Left colon (tissue), 2 donors: ENCODE results near the gene SHKBP1. TPM values are rescaled to one million over a fixed set of nuclear protein-coding genes. Genes with fewer than 3 reads are reported as not detected.

Source experiments
- ATAC-seq: fragments of 200-7000 bp; cut with Tn5 transposase; one replicate; pipeline ENCODE4 v1.9.1; 2020; ENCODE audit warnings: mild to moderate bottlenecking, moderate library complexity
- DNase-seq, 2 donors: peaks; one replicate each; pipeline ENCODE4 v3.0.0-alpha.2; 2020
- intact Hi-C, 2 donors: fragments of 100-400 bp; cut with DNase I in 1 of 2; cut with micrococcal nuclease in 1 of 2; formaldehyde crosslinking; loops; one replicate each; pipeline versions ENCODE4 v1.11.2 to v1.14.0; 2022; cut with DNase I, micrococcal nuclease
- total RNA-seq, 2 donors: library from RNA; stranded (reverse); fragmentation: NEBNext Ultra II Directional; extraction: Animal tissue kit (Norgen Biotek cat#: 25700); gene quantifications; one replicate each; pipeline ENCODE4 v1.2.1, GENCODE V29; 2021
- donor health status: DM: no; HTN: no; CAD: no.
- donor health status: DM: yes; HTN: yes; CAD: no.

The SHKBP1 gene
- total RNA-seq, 2 donors from 2014 or later, result 64.1 to 64.3 TPM

- intact Hi-C loops, result loop anchor here (5.0 to 10.0 kb wide), 2 partner anchors 62 to 134 kb away; no protein-coding TSS in a partner anchor
- ATAC-seq (peak; percentile 26), DNase-seq (peak in 1 of 2 donors; percentile 41)
Measured at GRCh38 chr19:40596608-40597328, 20.1 kb downstream of the SHKBP1 start.

- ATAC-seq (no peak), DNase-seq (no peak)
- intact Hi-C loops, result loop anchor here (5.0 to 10.0 kb wide), 2 partner anchors 63 to 135 kb away; no protein-coding TSS in a partner anchor
Measured at GRCh38 chr19:40597329-40597838, 20.7 kb downstream of the SHKBP1 start.

DNA sequence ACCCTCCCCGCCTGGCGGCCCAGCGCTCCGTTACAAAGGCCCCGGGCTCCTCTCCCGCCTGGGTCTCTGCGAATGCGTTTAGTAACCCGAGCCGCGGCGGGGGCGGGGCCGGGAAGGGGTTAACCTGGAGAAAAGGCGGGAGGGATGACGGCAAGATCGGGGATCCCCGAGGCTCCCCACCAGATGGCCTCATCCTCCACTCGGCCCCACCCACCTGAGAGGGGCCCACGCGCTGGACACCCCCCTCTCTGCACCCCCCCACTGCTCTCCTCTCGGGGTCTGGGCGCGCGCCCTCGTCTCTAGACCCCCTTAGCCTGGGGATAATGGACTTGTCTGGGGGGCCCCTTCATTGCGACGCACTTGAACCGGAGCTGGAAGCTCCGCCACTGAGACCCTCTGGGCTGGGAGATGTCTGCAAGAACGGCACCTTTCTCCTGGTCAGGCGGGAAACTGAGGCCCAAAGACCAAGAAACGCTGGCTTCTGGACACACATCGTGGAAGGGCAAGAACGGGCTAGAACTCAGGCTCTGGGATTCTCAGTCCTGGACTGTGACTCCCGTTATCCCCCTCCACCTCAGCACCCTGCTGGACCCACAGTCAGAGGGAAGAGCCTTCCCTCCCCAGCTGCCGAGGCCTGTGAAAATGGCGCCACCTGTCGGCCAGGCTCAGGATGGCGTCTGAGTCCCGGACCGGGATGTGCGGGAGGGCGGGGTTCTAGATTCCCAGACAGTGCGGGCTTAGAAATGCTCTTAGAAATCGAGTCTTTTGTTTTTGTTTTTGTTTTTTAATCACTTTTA is 21.6 kb downstream of the SHKBP1 start:
- DNase-seq (peak; percentile 75 to 91), ATAC-seq (peak; percentile 60)
- intact Hi-C loops, result loop anchor here (5.0 to 10.0 kb wide), 2 partner anchors 64 to 136 kb away; no protein-coding TSS in a partner anchor

- ATAC-seq (no peak), DNase-seq (no peak)
- intact Hi-C loops, result loop anchor here (5.0 to 10.0 kb wide), 2 partner anchors 64 to 137 kb away; no protein-coding TSS in a partner anchor
Measured at GRCh38 chr19:40598918-40599307, 22.2 kb downstream of the SHKBP1 start.

DNA sequence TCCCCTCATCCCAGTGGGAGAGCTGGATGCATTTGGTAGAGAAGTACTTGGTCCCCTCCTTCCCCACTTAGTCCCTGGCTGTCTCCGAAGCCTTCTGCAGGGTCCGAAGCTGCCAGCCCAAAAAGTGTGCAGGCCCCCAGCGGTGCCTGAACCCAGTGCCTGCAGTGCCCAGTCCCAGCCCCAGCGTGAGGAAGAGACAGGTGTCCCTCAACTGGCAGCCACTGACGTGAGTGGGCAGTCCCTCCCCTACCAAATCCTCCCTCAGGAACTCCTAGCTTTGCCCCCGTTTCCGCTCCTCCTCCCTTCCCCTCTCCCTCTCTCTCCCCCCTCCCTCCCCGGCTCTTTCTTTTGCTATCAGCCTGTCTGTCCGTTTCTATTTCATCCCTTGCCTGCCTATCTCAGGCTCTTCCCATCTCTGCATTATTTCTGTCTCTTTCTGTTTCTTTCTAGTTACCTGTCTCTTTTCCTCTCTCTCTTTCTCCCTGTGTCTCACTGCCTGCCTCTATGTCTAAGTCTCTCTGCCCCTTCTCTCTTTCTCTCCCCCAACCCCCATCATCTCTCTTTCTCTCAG is 22.7 kb downstream of the SHKBP1 start:
- no peak for DNase-seq
- intact Hi-C loops, result loop anchor here (5.0 to 10.0 kb wide), 2 partner anchors 65 to 137 kb away; no protein-coding TSS in a partner anchor
- no peak for ATAC-seq

- intact Hi-C loops, result loop anchor here (5.0 to 10.0 kb wide), 2 partner anchors 65 to 138 kb away; no protein-coding TSS in a partner anchor
- peak in 1 of 2 donors; percentile 35 for DNase-seq
- ATAC-seq, result no peak
Measured at GRCh38 chr19:40599902-40600569, 23.4 kb downstream of the SHKBP1 start.

DNA sequence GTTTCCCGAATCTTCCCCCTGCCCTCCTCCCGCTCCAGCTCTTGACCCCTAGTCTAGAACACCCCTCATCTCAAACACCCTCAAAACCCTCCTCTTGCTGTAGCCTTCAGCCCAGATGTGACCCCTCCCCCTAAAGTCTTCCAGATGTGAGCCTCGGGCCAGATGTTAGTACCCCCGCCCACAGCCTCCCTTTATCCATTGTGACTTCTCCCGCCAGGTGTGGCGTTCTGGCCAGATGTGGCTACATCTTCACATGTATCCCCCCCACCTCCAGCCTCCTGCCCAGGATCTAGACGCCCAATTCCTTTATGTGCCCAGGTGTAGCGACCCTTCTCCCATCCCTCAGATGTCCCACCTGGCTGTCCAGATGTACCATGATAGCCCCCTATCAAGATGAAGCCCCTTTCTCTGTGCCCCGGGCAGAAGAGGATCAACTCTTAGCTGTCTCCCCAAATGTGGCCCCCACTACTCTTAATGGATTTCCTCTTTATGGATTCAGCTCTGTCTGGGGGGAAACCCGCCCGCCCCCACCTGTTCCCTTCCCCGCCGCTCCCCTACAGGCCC is 24.0 kb downstream of the SHKBP1 start:
- DNase-seq (no peak), ATAC-seq (no peak)
- intact Hi-C loops, result no loop called here

DNA sequence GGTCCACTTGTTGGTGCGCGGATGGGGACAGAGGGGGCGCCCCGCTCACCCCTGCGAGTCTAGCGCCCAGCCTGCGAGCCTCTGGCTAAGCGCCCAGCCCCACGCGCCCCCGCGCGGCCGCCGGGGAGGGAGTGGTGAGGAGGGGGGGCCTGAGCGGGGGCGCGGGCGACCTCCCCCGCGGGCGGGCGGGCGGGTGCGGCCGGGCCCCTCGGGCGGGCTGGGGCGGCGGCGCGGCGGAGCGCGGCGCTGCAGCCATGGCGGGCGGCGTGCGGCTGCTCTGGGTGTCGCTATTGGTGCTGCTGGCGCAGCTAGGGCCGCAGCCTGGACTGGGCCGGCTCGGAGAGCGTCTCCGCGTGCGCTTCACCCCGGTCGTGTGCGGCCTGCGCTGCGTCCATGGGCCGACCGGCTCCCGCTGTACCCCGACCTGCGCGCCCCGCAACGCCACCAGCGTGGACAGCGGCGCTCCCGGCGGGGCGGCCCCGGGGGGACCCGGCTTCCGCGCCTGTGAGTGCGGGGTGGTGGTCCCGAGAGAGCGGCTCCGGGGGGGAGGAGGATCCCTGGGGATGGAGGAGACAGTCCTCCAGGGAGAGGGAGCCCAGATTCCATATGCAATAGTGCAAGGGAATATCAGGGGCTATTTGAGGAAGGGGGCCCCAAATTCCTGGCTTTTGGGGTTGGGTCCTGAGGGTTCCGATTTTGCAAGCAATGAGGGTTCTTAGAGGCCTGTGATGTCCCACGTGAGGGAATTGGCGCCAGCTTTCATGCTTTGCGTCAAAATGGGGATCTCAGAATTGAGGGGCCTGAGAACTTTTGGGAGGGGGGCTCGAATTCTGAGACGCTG is 24.7 kb downstream of the SHKBP1 start, which contains the start of gene LTBP4:
LTBP4 (plus strand) TSS at position 236 of the 841 bp plus-strand sequence; CDS start at position 255, 19 bp downstream.
- DNase-seq (peak in 1 of 2 donors; percentile 75), ATAC-seq (no peak)
- intact Hi-C loops, result no loop called here

DNA sequence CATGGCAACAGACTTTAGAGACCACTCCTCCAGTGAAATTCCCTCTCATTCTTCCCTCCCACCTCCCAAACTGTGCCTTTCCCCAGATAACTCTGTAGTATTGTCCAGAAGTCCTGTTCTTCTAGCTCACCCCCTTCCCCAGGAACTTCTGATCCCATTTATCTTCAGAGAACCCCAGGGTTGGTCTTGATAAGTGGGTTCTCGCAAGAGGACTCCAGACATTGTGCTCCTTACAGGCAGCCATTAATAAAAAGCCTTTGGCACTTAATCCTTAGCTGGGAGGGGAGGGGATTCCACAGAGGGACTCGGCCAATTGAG is 26.4 kb downstream of the SHKBP1 start:
- intact Hi-C loops, result no loop called here
- DNase-seq, result no peak
- ATAC-seq, result no peak

DNA sequence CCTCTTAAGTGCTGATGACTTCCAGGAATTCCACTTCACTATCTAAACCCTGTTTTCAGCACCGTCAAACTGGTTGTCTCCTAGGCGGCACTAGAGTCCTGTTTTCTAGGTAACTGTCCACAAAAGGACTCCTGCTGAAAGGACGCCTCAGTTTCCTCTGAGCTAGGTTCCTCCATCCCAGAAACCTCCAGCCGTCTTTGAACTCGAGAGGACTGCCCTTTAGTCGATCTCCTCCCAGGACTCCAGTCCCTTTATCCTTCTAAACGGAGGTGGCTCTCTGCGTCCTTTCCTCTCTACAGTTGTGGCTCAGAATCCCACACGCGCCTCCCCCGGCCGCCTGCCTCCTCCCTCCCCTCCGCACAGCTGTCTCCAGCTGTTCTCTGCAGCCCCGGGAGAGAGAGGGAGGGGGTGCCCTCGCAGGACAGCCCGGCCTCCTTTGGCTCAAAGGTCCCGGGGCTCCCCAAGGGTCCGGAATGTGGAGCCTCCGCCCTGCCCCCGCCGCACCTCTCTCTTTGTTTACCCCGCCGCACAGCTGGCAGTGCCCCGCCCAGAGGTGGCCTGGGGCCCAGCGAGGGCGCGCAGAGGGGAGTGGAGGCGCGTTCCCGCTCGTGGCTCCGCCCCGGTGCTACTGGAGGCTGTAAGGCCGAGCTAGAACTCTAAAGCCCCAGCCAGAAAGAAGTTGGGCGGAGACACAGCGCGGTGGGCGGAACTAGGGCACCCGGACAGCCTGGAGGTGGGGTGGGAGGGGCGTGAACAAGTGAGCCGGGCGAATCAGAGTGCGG is 26.9 kb downstream of the SHKBP1 start:
- DNase-seq (peak; percentile 99 to 100), ATAC-seq (peak; percentile 61)
- intact Hi-C loops, result no loop called here

DNA sequence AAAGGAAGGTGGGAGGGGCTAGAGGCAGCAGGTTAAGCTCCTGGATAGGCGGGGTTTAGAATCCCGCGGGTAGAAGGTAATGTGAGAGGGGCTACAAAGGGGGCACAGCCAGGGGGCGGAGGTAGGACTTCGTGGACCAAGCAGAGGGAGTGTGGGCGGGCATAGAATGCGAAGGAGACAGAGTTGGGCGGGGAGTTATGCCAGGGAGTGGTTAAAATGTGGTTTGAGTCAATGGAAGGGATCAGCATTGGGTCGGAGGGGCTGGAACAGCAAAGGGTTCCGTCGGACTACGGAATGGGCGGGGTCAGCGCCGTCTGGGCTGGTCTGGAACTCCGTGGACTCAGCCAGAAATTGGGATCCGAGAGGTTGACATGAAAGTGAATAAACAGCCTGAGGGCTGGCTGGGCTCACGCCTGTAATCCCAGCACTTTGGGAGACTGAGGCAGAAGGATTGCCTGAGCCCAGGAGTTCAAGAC is 27.5 kb downstream of the SHKBP1 start:
- DNase-seq (no peak), ATAC-seq (no peak)
- intact Hi-C loops, result no loop called here

- ATAC-seq, result no peak
- peak; percentile 71 to 80 for DNase-seq
- intact Hi-C loops, result no loop called here
Measured at GRCh38 chr19:40604647-40605215, 28.1 kb downstream of the SHKBP1 start.

DNA sequence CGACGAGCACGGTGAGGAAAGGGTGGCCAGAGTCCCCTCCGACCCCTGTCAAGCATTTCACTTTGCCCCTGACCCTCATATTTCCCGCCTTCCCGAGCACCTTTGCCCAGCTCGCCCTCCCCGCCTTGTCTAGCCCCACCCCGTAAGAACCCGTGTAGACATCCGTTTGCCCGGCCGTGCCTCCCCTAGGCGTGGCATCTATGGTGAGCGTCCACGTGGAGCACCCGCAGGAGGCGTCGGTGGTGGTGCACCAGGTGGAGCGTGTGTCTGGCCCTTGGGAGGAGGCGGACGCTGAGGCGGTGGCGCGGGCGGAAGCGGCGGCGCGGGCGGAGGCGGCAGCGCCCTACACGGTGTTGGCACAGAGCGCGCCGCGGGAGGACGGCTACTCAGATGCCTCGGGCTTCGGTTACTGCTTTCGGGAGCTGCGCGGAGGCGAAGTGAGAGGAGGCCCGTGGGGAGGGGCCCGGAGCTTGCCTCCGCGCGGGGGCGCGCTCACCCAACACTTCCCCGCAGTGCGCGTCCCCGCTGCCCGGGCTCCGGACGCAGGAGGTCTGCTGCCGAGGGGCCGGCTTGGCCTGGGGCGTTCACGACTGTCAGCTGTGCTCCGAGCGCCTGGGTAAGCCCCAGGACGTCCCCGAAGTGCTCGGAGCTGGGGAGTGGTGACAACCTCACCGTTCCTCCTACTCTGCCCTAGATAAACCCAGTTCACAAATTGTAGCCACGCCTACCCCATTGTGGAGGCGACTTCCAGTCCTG is 28.7 kb downstream of the SHKBP1 start:
- intact Hi-C loops, result no loop called here
- ATAC-seq (peak; percentile 57), DNase-seq (peak; percentile 92 to 97)

GRCh38 chr19:40607311-40608239 is 30.9 kb downstream of the SHKBP1 start:
- DNase-seq (peak; percentile 84), ATAC-seq (peak; percentile 20)
- intact Hi-C loops, result no loop called here

DNA sequence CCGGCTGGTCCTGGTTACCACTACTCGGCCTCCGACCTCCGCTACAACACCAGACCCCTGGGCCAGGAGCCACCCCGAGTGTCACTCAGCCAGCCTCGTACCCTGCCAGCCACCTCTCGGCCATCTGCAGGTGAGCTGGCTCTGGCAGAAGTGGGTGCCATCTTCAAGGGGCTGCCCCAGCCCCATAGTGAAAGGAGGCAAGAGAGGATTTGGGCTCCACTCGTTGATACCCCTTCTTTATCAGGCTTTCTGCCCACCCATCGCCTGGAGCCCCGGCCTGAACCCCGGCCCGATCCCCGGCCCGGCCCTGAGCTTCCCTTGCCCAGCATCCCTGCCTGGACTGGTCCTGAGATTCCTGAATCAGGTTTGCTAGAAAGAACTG is 31.6 kb downstream of the SHKBP1 start:
- DNase-seq, result peak in 1 of 2 donors; percentile 25
- intact Hi-C loops, result no loop called here
- no peak for ATAC-seq
